Ishikawa (cell line): ENCODE data around the gene PHF20.

Experiments
- CEBPB ChIP-seq: IDR thresholded peaks from 2 replicates; pipeline ENCODE4 v1.6.1; 2012
- EP300 ChIP-seq: IDR thresholded peaks from 2 replicates; pipeline ENCODE4 v1.6.1; 2012; ENCODE audit warnings: borderline replicate concordance
- RAD21 ChIP-seq: IDR thresholded peaks from 2 replicates; pipeline ENCODE4 v1.6.1; 2012; ENCODE audit warnings: low read depth
- TEAD4 ChIP-seq: IDR thresholded peaks from 2 replicates; pipeline ENCODE4 v1.6.1; 2012
- ZBTB7A ChIP-seq: IDR thresholded peaks from 2 replicates; pipeline ENCODE4 v1.6.1; 2012; ENCODE audit warnings: low read depth
- TF ChIP-seq, protein P1 (sequence below): IDR thresholded peaks from 2 replicates; pipeline ENCODE4 v1.6.1; 2012; ENCODE audit warnings: low read depth, mild to moderate bottlenecking
- TF ChIP-seq, protein P2 (sequence below): IDR thresholded peaks from 2 replicates; pipeline ENCODE4 v1.6.1; 2012
- TF ChIP-seq, protein P3 (sequence below): IDR thresholded peaks from 2 replicates; pipeline ENCODE4 v1.6.1; 2012

DNA sequence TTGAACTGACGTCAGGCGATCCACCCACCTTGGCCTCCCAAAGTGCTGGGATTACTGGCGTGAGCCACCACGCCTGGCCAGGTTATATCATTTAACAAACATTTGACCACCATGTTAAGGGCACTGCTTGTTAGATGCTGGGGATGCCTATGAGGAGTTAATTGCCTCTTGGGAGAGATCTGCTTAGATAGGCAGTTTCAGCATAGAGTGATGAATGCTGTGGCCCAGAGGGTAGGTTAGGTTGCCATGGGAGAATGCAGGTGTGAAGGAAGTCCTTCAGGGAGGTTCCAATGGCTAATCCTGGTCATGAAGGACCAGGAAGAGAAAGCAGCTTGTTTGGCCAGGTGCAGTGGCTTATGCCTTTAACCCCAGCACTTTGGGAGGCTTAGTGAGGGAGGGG, 17.0 kb downstream of the PHF20 start:
- TF ChIP-seq, protein P1, sequence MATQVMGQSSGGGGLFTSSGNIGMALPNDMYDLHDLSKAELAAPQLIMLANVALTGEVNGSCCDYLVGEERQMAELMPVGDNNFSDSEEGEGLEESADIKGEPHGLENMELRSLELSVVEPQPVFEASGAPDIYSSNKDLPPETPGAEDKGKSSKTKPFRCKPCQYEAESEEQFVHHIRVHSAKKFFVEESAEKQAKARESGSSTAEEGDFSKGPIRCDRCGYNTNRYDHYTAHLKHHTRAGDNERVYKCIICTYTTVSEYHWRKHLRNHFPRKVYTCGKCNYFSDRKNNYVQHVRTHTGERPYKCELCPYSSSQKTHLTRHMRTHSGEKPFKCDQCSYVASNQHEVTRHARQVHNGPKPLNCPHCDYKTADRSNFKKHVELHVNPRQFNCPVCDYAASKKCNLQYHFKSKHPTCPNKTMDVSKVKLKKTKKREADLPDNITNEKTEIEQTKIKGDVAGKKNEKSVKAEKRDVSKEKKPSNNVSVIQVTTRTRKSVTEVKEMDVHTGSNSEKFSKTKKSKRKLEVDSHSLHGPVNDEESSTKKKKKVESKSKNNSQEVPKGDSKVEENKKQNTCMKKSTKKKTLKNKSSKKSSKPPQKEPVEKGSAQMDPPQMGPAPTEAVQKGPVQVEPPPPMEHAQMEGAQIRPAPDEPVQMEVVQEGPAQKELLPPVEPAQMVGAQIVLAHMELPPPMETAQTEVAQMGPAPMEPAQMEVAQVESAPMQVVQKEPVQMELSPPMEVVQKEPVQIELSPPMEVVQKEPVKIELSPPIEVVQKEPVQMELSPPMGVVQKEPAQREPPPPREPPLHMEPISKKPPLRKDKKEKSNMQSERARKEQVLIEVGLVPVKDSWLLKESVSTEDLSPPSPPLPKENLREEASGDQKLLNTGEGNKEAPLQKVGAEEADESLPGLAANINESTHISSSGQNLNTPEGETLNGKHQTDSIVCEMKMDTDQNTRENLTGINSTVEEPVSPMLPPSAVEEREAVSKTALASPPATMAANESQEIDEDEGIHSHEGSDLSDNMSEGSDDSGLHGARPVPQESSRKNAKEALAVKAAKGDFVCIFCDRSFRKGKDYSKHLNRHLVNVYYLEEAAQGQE: no peak
- TF ChIP-seq EP300 (no peak), TEAD4 (no peak), RAD21 (no peak), ZBTB7A (no peak), CEBPB (no peak)
- TF ChIP-seq, protein P2, sequence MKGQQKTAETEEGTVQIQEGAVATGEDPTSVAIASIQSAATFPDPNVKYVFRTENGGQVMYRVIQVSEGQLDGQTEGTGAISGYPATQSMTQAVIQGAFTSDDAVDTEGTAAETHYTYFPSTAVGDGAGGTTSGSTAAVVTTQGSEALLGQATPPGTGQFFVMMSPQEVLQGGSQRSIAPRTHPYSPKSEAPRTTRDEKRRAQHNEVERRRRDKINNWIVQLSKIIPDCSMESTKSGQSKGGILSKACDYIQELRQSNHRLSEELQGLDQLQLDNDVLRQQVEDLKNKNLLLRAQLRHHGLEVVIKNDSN: no peak
- TF ChIP-seq, protein P3, sequence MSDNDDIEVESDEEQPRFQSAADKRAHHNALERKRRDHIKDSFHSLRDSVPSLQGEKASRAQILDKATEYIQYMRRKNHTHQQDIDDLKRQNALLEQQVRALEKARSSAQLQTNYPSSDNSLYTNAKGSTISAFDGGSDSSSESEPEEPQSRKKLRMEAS: no peak
